GM21367 (cell line): ENCODE results near the gene TMEM183A.

Experiments used
- ATAC-seq: cut with Tn5 transposase; IDR thresholded peaks from one replicate; pipeline ENCODE4 v1.9.1; 2021; ENCODE audit not compliant: unreplicated experiment

TMEM183A gene

GRCh38 chr1:203065191-203065590 lies 58.0 kb downstream of the TMEM183A start:
- no peak for ATAC-seq

- no peak for ATAC-seq
Observed at GRCh38 chr1:203065986-203066385, 58.8 kb downstream of the TMEM183A start.

GRCh38 chr1:203066965-203067364 lies 59.8 kb downstream of the TMEM183A start:
- ATAC-seq, result no peak

- ATAC-seq, result no peak
Observed at GRCh38 chr1:203069030-203069747, 62.0 kb downstream of the TMEM183A start.

- ATAC-seq, result no peak
Observed at GRCh38 chr1:203072002-203072602, 64.9 kb downstream of the TMEM183A start.

GRCh38 chr1:203072911-203073310 lies 65.7 kb downstream of the TMEM183A start:
- ATAC-seq, result no peak

GRCh38 chr1:203073469-203073868 lies 66.3 kb downstream of the TMEM183A start:
- no peak for ATAC-seq
